Stomach smooth muscle (tissue), 2 donors: ENCODE results near the gene ACE.

Experiments
- H3K27ac ChIP-seq: one replicate; pipeline ENCODE4 v1.7.0; 2013; ENCODE audit warnings: mild to moderate bottlenecking, low read length, inconsistent platforms
- H3K27me3 ChIP-seq, 2 donors: one replicate each; pipeline ENCODE4 v1.7.0; 2013; ENCODE audit warnings: low read length in 2 of 2; ENCODE audit not compliant: insufficient read depth in 2 of 2, control insufficient read depth in 1 of 2
- H3K36me3 ChIP-seq, 2 donors: one replicate each; pipeline ENCODE4 v1.7.0; 2013; ENCODE audit warnings: low read length in 2 of 2; ENCODE audit not compliant: control insufficient read depth in 2 of 2, insufficient read depth in 2 of 2
- H3K4me1 ChIP-seq: one replicate; pipeline ENCODE4 v1.7.0; 2013; ENCODE audit warnings: low read length; ENCODE audit not compliant: control insufficient read depth, insufficient read depth
- H3K4me3 ChIP-seq, 2 donors: one replicate each; pipeline ENCODE4 v1.7.0; 2013; ENCODE audit warnings: low read length in 2 of 2
- H3K9ac ChIP-seq, 2 donors: one replicate each; pipeline ENCODE4 v1.7.0; 2013; ENCODE audit warnings: low read length in 2 of 2, mild to moderate bottlenecking in 1 of 2
- H3K9me3 ChIP-seq, 2 donors: one replicate each; pipeline ENCODE4 v1.7.0; 2013; ENCODE audit warnings: low read length in 2 of 2; ENCODE audit not compliant: control insufficient read depth in 2 of 2
- donor health status: healthy.
- donor health status: Pancreatic carcinoma.

Gene ACE

GRCh38 chr17:63504261-63504660, 27.4 kb downstream of the ACE start:
- Histone ChIP-seq H3K4me3 (no peak overlapping the region), H3K36me3 (no peaks in the 10 kb centered on the region), H3K27ac (no peak overlapping the region), H3K9ac (no peak overlapping the region), H3K27me3 (peaks cover 10 to 14% of the 10 kb centered on the region in 2 donors), H3K9me3 (no peaks in the 10 kb centered on the region), H3K4me1 (peaks cover 2% of the 10 kb centered on the region)

GRCh38 chr17:63505341-63505740, 28.5 kb downstream of the ACE start:
- H3K4me1 ChIP-seq: peaks cover 2% of the 10 kb centered on the region
- no peaks in the 10 kb centered on the region for H3K9me3 ChIP-seq
- peaks cover 10 to 13% of the 10 kb centered on the region in 2 donors for H3K27me3 ChIP-seq
- no peak overlapping the region for H3K27ac ChIP-seq
- no peak overlapping the region for H3K4me3 ChIP-seq
- no peak overlapping the region for H3K9ac ChIP-seq
- H3K36me3 ChIP-seq: no peaks in the 10 kb centered on the region

DNA sequence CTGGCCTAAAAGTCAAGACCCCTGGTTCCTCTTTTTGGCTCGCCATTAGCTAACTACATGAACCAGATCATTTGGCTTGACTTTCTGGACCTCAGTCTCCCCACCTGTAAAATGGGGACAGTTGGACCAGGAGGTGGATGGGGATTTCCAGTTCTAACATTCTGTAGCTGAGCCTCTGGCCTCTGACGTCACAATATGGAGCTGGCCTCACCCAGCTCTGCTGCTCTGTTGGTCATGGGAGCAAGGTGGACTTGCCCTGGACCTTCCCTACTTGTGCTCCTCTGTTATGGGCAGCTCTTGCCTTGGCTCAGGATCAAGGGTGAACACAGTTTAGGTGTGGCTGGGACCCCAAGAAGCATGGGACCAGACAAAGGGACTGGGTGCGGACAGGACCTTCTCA, 29.8 kb downstream of the ACE start:
- no peak overlapping the region for H3K27ac ChIP-seq
- no peaks in the 10 kb centered on the region for H3K9me3 ChIP-seq
- H3K4me3 ChIP-seq: no peak overlapping the region
- no peaks in the 10 kb centered on the region for H3K36me3 ChIP-seq
- H3K27me3 ChIP-seq: peaks cover 6 to 10% of the 10 kb centered on the region in 2 donors
- no peak overlapping the region for H3K9ac ChIP-seq
- H3K4me1 ChIP-seq: peaks cover 2% of the 10 kb centered on the region

DNA sequence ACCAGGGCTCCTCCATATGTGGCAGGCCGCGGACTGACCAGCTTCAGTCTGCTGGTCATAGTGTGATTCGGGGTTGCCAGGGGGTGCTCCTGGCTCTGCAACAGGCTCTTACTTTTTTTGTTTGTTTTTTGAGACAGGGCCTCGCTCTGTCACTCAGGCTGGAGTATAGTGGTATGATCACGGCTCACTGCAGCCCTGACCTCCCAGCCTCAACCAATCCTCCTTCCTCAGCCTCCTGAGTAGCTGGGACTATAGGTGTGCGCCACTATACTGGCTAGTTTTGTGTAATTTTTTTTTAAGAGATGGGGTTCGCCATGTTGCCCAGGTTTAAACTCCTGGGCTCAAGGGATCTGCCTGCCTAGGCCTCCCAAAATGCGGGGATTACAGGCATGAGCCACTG, 34.5 kb downstream of the ACE start:
- H3K27me3 ChIP-seq: peaks cover 6 to 9% of the 10 kb centered on the region in 2 donors
- no peak overlapping the region for H3K9ac ChIP-seq
- H3K36me3 ChIP-seq: no peaks in the 10 kb centered on the region
- H3K4me1 ChIP-seq: peaks cover 2% of the 10 kb centered on the region
- no peaks in the 10 kb centered on the region for H3K9me3 ChIP-seq
- no peak overlapping the region for H3K27ac ChIP-seq
- no peak overlapping the region for H3K4me3 ChIP-seq

DNA sequence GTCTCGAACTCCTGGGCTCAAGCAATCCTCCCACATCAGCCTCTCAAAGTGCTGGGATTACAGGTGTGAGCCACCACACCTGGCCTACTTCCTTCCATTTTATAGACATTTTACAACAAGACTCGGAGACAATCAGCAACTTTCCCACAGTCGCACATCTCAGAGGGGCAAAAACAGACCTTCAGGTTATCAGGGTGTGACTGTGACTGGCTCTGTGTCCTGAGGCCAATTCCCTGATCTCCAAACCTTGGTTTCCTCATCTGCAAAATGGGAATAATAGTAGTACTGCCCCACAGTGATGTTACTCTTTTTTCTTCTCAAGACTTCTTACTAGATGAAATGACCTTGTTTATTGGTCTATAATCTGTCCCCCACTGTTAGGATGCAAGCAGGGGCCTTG, 35.5 kb downstream of the ACE start:
- no peak overlapping the region for H3K9ac ChIP-seq
- peaks cover 3 to 8% of the 10 kb centered on the region in 2 donors for H3K27me3 ChIP-seq
- H3K27ac ChIP-seq: no peak overlapping the region
- no peak overlapping the region for H3K4me3 ChIP-seq
- no peaks in the 10 kb centered on the region for H3K36me3 ChIP-seq
- H3K9me3 ChIP-seq: no peaks in the 10 kb centered on the region
- no peaks in the 10 kb centered on the region for H3K4me1 ChIP-seq

GRCh38 chr17:63512896-63513644, 36.2 kb downstream of the ACE start:
- Histone ChIP-seq H3K27ac (no peak overlapping the region), H3K4me3 (no peak overlapping the region), H3K9me3 (no peaks in the 10 kb centered on the region), H3K36me3 (no peaks in the 10 kb centered on the region), H3K9ac (no peak overlapping the region), H3K4me1 (no peaks in the 10 kb centered on the region), H3K27me3 (peaks cover 0 to 6% of the 10 kb centered on the region in 2 donors)

- Histone ChIP-seq H3K9ac (no peak overlapping the region), H3K27ac (no peak overlapping the region), H3K4me3 (no peak overlapping the region), H3K4me1 (no peaks in the 10 kb centered on the region), H3K9me3 (no peaks in the 10 kb centered on the region), H3K36me3 (no peaks in the 10 kb centered on the region), H3K27me3 (peaks cover 0 to 6% of the 10 kb centered on the region in 2 donors)
Observed at GRCh38 chr17:63514477-63514876, 37.6 kb downstream of the ACE start.

DNA sequence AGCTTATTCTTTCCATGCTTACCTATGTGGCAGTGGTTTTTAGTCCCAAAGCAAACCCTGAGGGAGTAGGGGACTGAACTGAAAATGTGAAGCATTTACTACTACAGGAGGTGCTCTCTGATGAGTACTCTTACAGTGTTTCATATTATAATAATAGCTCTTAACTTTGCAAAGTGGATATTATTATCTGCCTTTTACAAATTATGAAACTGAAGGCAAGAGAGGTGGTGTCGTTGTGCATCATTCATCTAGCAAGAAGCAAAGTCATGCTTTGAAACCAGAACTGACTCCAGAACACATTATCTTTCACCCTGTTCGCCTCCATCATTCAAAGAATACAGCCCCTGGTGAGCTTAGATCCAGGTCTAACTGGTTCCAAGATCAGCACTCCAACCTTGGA, 38.1 kb downstream of the ACE start:
- Histone ChIP-seq H3K4me1 (no peaks in the 10 kb centered on the region), H3K4me3 (no peak overlapping the region), H3K36me3 (no peaks in the 10 kb centered on the region), H3K9me3 (no peaks in the 10 kb centered on the region), H3K27ac (no peak overlapping the region), H3K27me3 (peaks cover 0 to 6% of the 10 kb centered on the region in 2 donors), H3K9ac (no peak overlapping the region)

DNA sequence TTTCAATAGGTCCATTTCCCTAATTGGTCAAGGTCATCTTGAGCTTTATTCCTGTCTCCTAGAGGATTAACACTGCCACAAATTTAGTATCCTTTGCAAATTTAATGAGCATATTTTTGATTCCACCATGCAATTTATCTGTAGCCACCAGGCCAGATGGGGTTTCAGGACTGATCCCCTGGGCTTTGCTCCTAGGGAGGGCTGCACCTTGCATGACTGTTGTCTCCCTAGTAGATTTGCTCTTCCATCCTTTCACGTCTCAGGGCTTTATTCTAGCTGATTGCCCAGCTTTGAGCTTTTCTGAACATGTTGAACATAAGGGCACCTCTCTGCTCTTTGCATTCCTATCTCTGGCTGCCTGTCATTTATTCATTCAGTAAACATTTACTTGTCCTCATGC, 38.6 kb downstream of the ACE start:
- no peaks in the 10 kb centered on the region for H3K36me3 ChIP-seq
- H3K4me1 ChIP-seq: no peaks in the 10 kb centered on the region
- H3K27me3 ChIP-seq: peaks cover 0 to 6% of the 10 kb centered on the region in 2 donors
- H3K27ac ChIP-seq: no peak overlapping the region
- H3K9ac ChIP-seq: no peak overlapping the region
- no peaks in the 10 kb centered on the region for H3K9me3 ChIP-seq
- H3K4me3 ChIP-seq: no peak overlapping the region

DNA sequence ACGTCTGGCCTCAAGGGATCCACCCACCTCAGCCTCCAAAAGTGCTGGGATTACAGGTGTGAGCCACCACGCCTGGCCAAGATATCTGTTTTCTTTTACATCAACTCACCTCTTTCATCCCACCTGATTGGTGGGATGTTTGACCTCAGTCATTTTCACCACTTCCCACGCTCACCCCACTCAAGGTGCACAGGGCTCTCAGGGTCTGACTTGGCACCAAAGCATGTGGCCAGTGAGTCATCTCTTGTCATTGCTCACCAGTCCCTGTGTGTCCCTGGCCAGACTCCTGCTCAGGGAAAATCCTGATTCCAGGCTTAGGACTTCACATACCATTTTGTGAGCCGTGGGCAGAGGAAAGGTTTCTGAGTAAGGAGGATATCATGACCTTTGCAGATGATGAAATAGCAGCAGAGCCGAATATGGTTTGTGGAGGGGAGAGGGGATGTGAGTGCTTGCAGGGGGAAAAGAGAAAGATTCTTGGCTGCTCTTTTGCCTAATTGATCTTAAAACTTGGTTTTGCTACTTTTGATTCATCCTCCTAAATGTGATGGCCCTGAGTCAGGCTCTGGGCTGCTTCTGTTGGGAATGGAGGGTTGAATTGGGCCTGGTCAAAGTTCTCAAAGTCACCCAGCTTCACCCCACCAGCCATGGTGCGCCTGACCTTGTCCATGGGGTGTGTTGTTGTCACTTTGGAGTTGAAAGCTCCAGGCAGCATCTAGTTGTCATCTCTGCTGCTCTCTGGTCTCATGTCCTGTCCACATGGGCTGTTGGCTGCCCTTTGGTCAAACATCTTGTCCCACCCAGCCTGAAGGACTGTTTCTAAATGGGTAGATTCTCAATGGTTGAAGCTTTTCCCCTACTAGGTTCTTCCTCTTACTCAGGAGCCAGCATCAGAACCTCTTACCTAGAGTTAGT, 40.3 kb downstream of the ACE start:
- H3K9ac ChIP-seq: no peak overlapping the region
- H3K4me1 ChIP-seq: no peaks in the 10 kb centered on the region
- H3K4me3 ChIP-seq: no peak overlapping the region
- H3K36me3 ChIP-seq: no peaks in the 10 kb centered on the region
- H3K27ac ChIP-seq: no peak overlapping the region
- peaks cover 0 to 6% of the 10 kb centered on the region in 2 donors for H3K27me3 ChIP-seq
- no peaks in the 10 kb centered on the region for H3K9me3 ChIP-seq
